GM12801 (cell line): ENCODE results near the gene AP3B1.

Source experiments
- CTCF ChIP-seq: IDR thresholded peaks from one replicate; pipeline ENCODE4 v1.5.1; 2011; ENCODE audit warnings: control low read depth; ENCODE audit not compliant: insufficient read length; ENCODE audit errors: extremely low read depth

AP3B1 gene

GRCh38 chr5:78308703-78309102, 14.2 kb upstream of the AP3B1 start:
- no peak for TF ChIP-seq CTCF

- no peak for TF ChIP-seq CTCF
Measured at GRCh38 chr5:78300464-78301045, 6.1 kb upstream of the AP3B1 start.

GRCh38 chr5:78295035-78295961, 800 bp upstream of the AP3B1 start:
- TF ChIP-seq CTCF, result no peak

GRCh38 chr5:78293851-78294247, 649 bp downstream of the AP3B1 start:
- TF ChIP-seq CTCF, result no peak

GRCh38 chr5:78291687-78292086, 2.8 kb downstream of the AP3B1 start:
- TF ChIP-seq CTCF, result no peak

DNA sequence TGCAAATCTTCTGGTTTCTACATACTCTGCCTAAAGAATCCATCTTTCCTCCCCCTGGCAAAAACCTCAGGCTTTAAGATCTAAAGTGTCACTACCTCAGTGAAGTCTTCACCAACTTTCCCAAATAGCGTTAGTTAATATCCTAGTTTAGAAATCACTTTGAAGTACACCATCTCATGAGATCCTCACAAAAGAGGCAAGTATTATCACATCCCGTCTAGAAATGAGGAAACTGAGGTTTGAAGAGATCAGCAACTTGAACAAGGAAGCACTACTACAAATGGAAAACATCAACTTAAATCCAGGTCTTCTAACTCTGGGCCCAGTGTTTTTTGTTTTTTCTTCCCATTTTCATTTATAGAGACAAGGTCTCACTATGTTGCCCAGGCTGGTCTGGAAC, 4.6 kb downstream of the AP3B1 start:
- TF ChIP-seq CTCF, result no peak

GRCh38 chr5:78288246-78288645, 6.3 kb downstream of the AP3B1 start:
- TF ChIP-seq CTCF, result no peak
